ENCODE results near the gene STK39.
"Not testable (repeated sequence)": the region's sequence is repeated elsewhere in the genome, so short reads cannot be mapped to it uniquely, and the experiment has no call there.

The STK39 gene

GRCh38 chr2:168127371-168127770, 120.0 kb downstream of the STK39 start:
- DNase-seq (ENCODE audit: insufficient read length, low spot score) (no peak), FAIRE-seq (no peak)
- TF ChIP-seq, protein P1, sequence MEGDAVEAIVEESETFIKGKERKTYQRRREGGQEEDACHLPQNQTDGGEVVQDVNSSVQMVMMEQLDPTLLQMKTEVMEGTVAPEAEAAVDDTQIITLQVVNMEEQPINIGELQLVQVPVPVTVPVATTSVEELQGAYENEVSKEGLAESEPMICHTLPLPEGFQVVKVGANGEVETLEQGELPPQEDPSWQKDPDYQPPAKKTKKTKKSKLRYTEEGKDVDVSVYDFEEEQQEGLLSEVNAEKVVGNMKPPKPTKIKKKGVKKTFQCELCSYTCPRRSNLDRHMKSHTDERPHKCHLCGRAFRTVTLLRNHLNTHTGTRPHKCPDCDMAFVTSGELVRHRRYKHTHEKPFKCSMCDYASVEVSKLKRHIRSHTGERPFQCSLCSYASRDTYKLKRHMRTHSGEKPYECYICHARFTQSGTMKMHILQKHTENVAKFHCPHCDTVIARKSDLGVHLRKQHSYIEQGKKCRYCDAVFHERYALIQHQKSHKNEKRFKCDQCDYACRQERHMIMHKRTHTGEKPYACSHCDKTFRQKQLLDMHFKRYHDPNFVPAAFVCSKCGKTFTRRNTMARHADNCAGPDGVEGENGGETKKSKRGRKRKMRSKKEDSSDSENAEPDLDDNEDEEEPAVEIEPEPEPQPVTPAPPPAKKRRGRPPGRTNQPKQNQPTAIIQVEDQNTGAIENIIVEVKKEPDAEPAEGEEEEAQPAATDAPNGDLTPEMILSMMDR (IDR thresholded peaks at IDR 0.05; ENCODE audit: insufficient read depth, missing control alignments) = no peak

DNA sequence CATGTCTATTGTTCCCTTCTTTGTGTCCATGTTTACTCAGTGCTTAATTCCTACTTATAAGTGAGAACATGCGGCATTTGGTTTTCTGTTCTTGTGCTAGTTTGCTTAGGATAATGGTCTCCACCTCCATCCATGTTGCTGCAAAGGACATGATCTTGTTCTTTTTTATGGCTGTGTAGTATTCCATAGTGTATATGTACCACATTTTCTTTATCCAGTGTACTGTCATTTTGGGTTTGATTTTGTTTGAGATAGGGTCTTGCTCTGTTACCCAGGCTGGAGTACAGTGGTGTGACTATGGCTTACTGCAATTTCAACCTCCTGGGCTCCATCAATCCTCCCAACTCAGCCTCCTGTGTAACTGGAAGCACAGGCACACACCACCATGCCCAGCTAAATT, 125.2 kb downstream of the STK39 start:
- FAIRE-seq; DNase-seq (ENCODE audit: insufficient read length, low spot score): not testable (repeated sequence)

- TF ChIP-seq, protein P1 (IDR thresholded peaks at IDR 0.05; ENCODE audit: insufficient read depth, missing control alignments) = no peak
- DNase-seq (ENCODE audit: insufficient read length, low spot score) (no peak), FAIRE-seq (no peak)
These were observed 126.7 kb downstream of the STK39 start for GRCh38 chr2:168120730-168121129.

DNA sequence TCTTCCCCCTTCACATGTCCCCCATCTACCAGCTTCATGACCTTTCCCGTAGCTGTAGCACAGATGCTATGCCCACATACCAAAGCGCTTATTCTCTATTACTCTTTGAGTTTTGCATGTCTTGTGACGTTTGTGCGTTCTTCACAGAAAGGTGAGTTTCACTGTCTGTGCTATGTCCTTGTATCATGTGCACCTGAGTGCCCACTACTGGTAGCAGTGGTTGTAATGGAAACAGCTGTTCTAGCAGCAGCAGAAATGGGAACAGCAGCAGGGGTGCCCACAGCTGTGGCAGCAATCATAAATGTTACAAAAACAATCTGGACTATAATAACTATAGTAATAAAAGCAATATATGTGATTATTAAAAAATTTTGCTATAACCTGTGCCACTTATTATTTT, 127.1 kb downstream of the STK39 start:
- FAIRE-seq = no peak
- TF ChIP-seq, protein P1 (IDR thresholded peaks at IDR 0.05; ENCODE audit: insufficient read depth, missing control alignments) = no peak

GRCh38 chr2:168119515-168120141, 127.8 kb downstream of the STK39 start:
- FAIRE-seq = no peak

More for the DNA sequence above, 127.1 kb downstream of the STK39 start:
- DNase-seq (ENCODE audit: insufficient read length, low spot score) = no peak

DNA sequence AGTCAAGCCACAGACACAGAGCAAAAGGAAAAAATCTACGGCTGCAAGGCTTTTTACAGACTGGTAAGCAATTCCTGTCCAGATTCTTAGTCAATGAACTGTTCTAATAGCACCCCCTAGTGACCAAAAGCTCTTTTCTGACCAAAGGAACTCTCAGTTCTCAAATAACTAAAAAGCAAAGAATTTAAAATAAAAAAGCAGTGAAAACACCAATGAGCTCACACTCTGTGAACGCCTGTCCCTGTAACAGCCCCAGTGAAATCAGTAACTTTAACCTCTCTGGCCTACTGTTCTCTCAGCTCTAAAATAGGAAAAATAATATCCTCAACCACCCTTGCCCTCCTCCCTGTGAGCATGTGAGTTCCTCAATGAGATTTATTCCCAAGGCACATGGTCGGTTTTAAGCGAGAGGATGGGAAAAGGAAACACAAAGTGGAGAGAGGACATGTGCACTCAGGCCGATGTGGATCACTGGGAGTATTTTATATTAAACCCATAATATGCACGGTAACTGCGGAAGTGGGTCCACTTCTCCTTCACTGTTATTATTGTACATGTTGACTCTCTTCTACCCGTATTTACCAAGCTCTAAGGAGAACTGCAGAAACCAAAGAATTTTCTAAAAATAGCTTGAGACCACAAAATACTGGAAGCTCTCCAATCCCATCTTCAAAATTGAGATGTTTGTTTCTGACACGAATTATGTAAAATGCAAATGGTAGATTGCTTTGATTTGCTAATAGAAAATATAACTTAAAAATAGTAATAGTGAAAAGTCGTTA, 128.5 kb downstream of the STK39 start:
- no peak for FAIRE-seq
- TF ChIP-seq, protein P1 (IDR thresholded peaks at IDR 0.05; ENCODE audit: insufficient read depth, missing control alignments) = peak; percentile 59
- no peak for DNase-seq (ENCODE audit: insufficient read length, low spot score)

More at GRCh38 chr2:168119515-168120141, 127.8 kb downstream of the STK39 start:
- no peak for DNase-seq (ENCODE audit: insufficient read length, low spot score)
- TF ChIP-seq, protein P1 (IDR thresholded peaks at IDR 0.05; ENCODE audit: insufficient read depth, missing control alignments) = peak; percentile 70

DNA sequence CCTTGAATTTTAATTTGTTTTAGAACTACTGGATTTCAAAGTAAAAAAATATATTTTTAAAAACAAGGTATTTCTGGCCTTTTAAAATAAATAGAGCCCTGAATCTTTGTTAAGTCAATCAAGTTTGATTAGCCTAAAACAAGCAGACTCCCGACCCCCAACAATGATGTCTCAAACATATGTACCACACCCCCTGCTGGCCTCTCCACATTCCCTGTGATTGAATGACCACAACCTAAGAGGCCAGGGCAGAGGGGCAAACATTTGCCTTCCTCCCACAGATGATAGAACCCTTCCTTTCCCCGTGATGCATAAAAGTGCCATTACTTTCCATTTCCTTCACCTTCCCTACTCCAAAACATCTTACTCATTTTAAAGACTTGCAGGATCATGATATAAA, 130.9 kb downstream of the STK39 start:
- no peak for DNase-seq (ENCODE audit: insufficient read length, low spot score)
- TF ChIP-seq, protein P1 (IDR thresholded peaks at IDR 0.05; ENCODE audit: insufficient read depth, missing control alignments) = peak; percentile 8
- FAIRE-seq = no peak
